ENCODE results near the gene PRG3.

- TF ChIP-seq IRF1 (CRISPR knock-in tag; IDR thresholded peaks at IDR 0.05; ENCODE audit: borderline replicate concordance) (no peak), GATAD2B (IDR thresholded peaks at IDR 0.05; ENCODE audit: borderline replicate concordance) (no peak), CTCF (IDR thresholded peaks at IDR 0.05 in 2 of 3, conservative IDR thresholded peaks at IDR 0.05 in 1 of 3; ENCODE audit: insufficient read depth in 2 of 3, low read depth in 1 of 3, low read length in 3 of 3) (no peak)
These were observed 45.5 kb upstream of the PRG3 start for GRCh38 chr11:57426439-57426928.

Measured in K562 (cell line).